Measurements from ENCODE around the gene ZNF12.

DNA sequence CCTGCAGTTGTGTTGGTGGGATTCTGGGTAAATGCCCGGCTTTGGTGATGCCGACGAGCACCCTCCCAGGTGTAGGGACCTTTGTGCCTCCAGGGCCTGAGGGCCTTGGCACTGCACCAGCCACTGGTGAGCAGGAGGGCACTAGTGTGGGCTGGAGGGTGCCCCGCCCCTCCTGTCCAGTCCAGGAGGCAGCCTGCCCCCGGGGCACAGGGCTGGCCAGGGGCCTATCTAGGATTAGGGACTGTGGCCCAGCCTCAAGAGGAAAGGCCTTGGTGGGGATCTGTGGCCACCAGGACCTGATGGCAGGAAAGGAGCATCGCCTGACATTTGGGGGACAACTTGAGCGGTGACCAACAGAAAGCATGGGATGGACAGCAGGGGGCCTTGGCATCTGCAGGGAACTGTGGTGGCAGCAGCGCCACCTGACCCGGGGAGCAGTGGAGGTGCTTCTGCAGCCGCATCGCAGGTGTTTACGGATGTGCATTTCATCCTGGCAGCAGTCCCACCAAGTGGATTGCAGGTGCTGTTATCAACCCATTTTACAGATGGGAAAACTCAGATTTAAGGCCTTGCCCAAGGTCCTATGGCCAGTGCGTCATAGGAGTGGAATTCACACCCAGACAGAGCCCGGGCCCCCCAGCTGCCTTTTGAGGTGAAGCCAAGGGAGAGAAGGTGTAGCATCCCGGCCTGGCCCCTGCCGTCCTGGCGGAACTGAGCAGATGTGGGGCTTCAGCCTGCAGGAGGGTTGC, 58.5 kb downstream of the ZNF12 start:
- TF ChIP-seq EZH2 (IDR thresholded peaks at IDR 0.05; ENCODE audit: insufficient read depth, poor library complexity, severe bottlenecking) (no peak), EZH2phosphoT487 (IDR thresholded peaks at IDR 0.05; ENCODE audit: insufficient read depth, low read depth) (no peak)
